ENCODE results near the gene PDCD2.

The PDCD2 gene

DNA sequence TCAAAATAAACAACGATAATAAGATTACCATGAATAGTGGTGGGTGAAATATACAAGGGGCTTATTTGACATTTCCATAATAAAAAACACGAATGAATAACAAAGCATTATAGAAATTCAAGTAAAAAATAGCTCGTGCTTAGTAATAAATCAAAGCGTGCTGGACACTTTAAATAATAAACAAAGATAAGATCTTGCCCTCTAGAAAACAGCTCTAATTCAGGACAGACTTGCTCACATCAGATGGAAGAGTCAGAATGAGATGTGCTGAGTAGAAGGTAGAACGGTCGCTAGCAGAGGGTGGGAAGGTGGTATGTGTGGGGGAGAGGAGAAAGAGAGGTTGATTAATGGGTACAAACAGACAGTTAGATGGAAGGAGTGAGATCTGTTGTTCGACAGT is 58.6 kb downstream of the PDCD2 start:
- ChIA-PET POLR2A (no interaction called here), CTCF (no interaction called here)
- no peak for TF ChIP-seq TARDBP (IDR thresholded peaks at IDR 0.05)
- TF ChIP-seq BHLHE40 (IDR thresholded peaks at IDR 0.05; ENCODE audit: borderline replicate concordance): no peak
- TF ChIP-seq, protein P1, sequence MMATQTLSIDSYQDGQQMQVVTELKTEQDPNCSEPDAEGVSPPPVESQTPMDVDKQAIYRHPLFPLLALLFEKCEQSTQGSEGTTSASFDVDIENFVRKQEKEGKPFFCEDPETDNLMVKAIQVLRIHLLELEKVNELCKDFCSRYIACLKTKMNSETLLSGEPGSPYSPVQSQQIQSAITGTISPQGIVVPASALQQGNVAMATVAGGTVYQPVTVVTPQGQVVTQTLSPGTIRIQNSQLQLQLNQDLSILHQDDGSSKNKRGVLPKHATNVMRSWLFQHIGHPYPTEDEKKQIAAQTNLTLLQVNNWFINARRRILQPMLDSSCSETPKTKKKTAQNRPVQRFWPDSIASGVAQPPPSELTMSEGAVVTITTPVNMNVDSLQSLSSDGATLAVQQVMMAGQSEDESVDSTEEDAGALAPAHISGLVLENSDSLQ (IDR thresholded peaks at IDR 0.05): peak; percentile 82
- TF ChIP-seq HDGF (IDR thresholded peaks at IDR 0.05; ENCODE audit: borderline replicate concordance): no peak
- TF ChIP-seq NFRKB (IDR thresholded peaks at IDR 0.05): no peak
- DNase-seq (ENCODE audit: extremely low spot score): no peak

Data from HEK293T (cell line).